Gastrocnemius medialis (tissue), 4 donors: ENCODE data around the gene EPB41L1.

Experiments used
- POLR2A ChIP-seq, 2 donors: fragments of 450-650 bp; IDR thresholded peaks; one replicate each; pipeline ENCODE4 v1.6.1; 2017; ENCODE audit warnings: antibody characterized with exemption in 2 of 2, mild to moderate bottlenecking in 2 of 2, moderate library complexity in 2 of 2
- TF ChIP-seq, protein P1 (sequence below), 5 experiments: fragments of 450-650 bp in 3 of 5; fragments of 200-600 bp in 2 of 5; sonication (generic) in 2 of 5; IDR thresholded peaks in 4 of 5; conservative IDR thresholded peaks in 1 of 5; 1 replicate in 4 of 5; 2 replicates in 1 of 5; pipeline ENCODE4 v1.5.1; 2016 to 2019; ENCODE audit warnings: antibody characterized with exemption in 5 of 5, mild to moderate bottlenecking in 3 of 5, moderate library complexity in 3 of 5

- TF ChIP-seq, protein P1, sequence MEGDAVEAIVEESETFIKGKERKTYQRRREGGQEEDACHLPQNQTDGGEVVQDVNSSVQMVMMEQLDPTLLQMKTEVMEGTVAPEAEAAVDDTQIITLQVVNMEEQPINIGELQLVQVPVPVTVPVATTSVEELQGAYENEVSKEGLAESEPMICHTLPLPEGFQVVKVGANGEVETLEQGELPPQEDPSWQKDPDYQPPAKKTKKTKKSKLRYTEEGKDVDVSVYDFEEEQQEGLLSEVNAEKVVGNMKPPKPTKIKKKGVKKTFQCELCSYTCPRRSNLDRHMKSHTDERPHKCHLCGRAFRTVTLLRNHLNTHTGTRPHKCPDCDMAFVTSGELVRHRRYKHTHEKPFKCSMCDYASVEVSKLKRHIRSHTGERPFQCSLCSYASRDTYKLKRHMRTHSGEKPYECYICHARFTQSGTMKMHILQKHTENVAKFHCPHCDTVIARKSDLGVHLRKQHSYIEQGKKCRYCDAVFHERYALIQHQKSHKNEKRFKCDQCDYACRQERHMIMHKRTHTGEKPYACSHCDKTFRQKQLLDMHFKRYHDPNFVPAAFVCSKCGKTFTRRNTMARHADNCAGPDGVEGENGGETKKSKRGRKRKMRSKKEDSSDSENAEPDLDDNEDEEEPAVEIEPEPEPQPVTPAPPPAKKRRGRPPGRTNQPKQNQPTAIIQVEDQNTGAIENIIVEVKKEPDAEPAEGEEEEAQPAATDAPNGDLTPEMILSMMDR (IDR thresholded peaks at IDR 0.05 in 4 of 5, conservative IDR thresholded peaks at IDR 0.05 in 1 of 5) = no peak
- TF ChIP-seq POLR2A (IDR thresholded peaks at IDR 0.05) = no peak
Observed at GRCh38 chr20:36206641-36207040, 52.1 kb downstream of the EPB41L1 start.
